Right renal cortex interstitium (tissue), 3 donors: ENCODE data around the gene SEPTIN1. TPM values are rescaled to one million over a fixed set of nuclear protein-coding genes. Genes with fewer than 3 reads are reported as not detected.

ENCODE experiments used
- DNase-seq, 3 donors: peaks; one replicate each; pipeline ENCODE4 v3.0.0-alpha.2; 2013; ENCODE audit warnings: low read depth in 3 of 3, low spot score in 2 of 3
- polyA plus RNA-seq, 3 donors: library from polyadenylated mRNA; unstranded; fragments of 120-200 nt; gene quantifications; one replicate each; pipeline ENCODE4 v1.2.1, GENCODE V29; 2013; ENCODE audit not compliant: insufficient read length in 3 of 3

Gene SEPTIN1
- polyA plus RNA-seq, 3 donors: 1.7 to 2.2 (median 2.1) TPM

GRCh38 chr16:30377050-30377811, 5.1 kb downstream of the SEPTIN1 start:
- DNase-seq: peak in 1 of 3 donors; percentile 50

GRCh38 chr16:30376461-30376902, 5.9 kb downstream of the SEPTIN1 start:
- no peak for DNase-seq

GRCh38 chr16:30375864-30376263, 6.5 kb downstream of the SEPTIN1 start:
- DNase-seq: no peak

- no peak for DNase-seq
Measured at GRCh38 chr16:30374538-30374937, 7.8 kb downstream of the SEPTIN1 start, which contains the start of gene MYL11. Gene MYL11 (plus strand): TSS chr16:30374802. CDS start chr16:30374858, 56 bp downstream.

GRCh38 chr16:30372725-30373124, 9.6 kb downstream of the SEPTIN1 start:
- DNase-seq: no peak

- DNase-seq: no peak
Measured at GRCh38 chr16:30372038-30372712, 10.2 kb downstream of the SEPTIN1 start.

- DNase-seq: no peak
Measured at GRCh38 chr16:30371248-30371816, 11.0 kb downstream of the SEPTIN1 start.

- DNase-seq: peak; percentile 99 to 100 (median 100)
Measured at GRCh38 chr16:30370456-30371247, 11.7 kb downstream of the SEPTIN1 start, which contains the start of gene TBC1D10B. Gene TBC1D10B (minus strand): TSS chr16:30370494. CDS start chr16:30370183, 311 bp downstream.

- DNase-seq: no peak
Measured at GRCh38 chr16:30369938-30370455, 12.4 kb downstream of the SEPTIN1 start.

- DNase-seq: no peak
Measured at GRCh38 chr16:30369091-30369937, 13.0 kb downstream of the SEPTIN1 start.

GRCh38 chr16:30368792-30369090, 13.6 kb downstream of the SEPTIN1 start:
- no peak for DNase-seq

GRCh38 chr16:30368122-30368791, 14.1 kb downstream of the SEPTIN1 start:
- no peak for DNase-seq

GRCh38 chr16:30367349-30368009, 14.9 kb downstream of the SEPTIN1 start:
- DNase-seq: no peak

- DNase-seq: no peak
Measured at GRCh38 chr16:30366511-30366910, 15.8 kb downstream of the SEPTIN1 start.

- DNase-seq: no peak
Measured at GRCh38 chr16:30365200-30365599, 17.2 kb downstream of the SEPTIN1 start.

- no peak for DNase-seq
Measured at GRCh38 chr16:30361180-30361579, 21.2 kb downstream of the SEPTIN1 start.

GRCh38 chr16:30359871-30360170, 22.5 kb downstream of the SEPTIN1 start:
- DNase-seq: no peak

- DNase-seq: no peak
Measured at GRCh38 chr16:30358990-30359870, 23.1 kb downstream of the SEPTIN1 start.
